Measurements from ENCODE around the gene KLB. TPM values are rescaled to one million over a fixed set of nuclear protein-coding genes. Genes with fewer than 3 reads are reported as not detected.

KLB gene
- total and polyA plus RNA-seq, 9 donors, result under 0.01 to 0.12 (median 0.08) TPM

GRCh38 chr4:39442998-39443397 is 36.3 kb downstream of the KLB start:
- Histone ChIP-seq H3K4me3 (ENCODE audit: low read length) (no peak overlapping the region), H3K9me3 (replicated peaks; ENCODE audit: control insufficient read depth, low read depth, low read length) (no peaks in the 10 kb centered on the region), H3K27ac (ENCODE audit: low read length) (no peak overlapping the region), H3K27me3 (ENCODE audit: control insufficient read depth, insufficient read depth, low read length) (peaks cover 2% of the 10 kb centered on the region), H3K4me1 (ENCODE audit: control insufficient read depth, insufficient read depth, low read length) (peaks cover 9% of the 10 kb centered on the region), H3K36me3 (ENCODE audit: control insufficient read depth, insufficient read depth, low read length) (no peaks in the 10 kb centered on the region)
- no CpG with 5 or more reads among the region's 4 CpGs for WGBS (ENCODE audit: insufficient coverage)
- no peak for DNase-seq

- no peaks in the 10 kb centered on the region for H3K9me3 ChIP-seq (replicated peaks; ENCODE audit: control insufficient read depth, low read depth, low read length)
- no peak for DNase-seq
- H3K36me3 ChIP-seq (ENCODE audit: control insufficient read depth, insufficient read depth, low read length), result peaks cover 6% of the 10 kb centered on the region
- H3K27me3 ChIP-seq (ENCODE audit: control insufficient read depth, insufficient read depth, low read length), result peaks cover 2% of the 10 kb centered on the region
- peak overlapping the region; percentile 35 for H3K4me3 ChIP-seq (ENCODE audit: low read length)
- H3K4me1 ChIP-seq (ENCODE audit: control insufficient read depth, insufficient read depth, low read length), result peaks cover 9% of the 10 kb centered on the region
- 80% methylated on average over 20 of the region's 20 CpGs for WGBS (ENCODE audit: insufficient coverage)
- H3K27ac ChIP-seq (ENCODE audit: low read length), result no peak overlapping the region
Measured at GRCh38 chr4:39446483-39446841, 39.7 kb downstream of the KLB start.

GRCh38 chr4:39446842-39447573 is 40.3 kb downstream of the KLB start:
- Histone ChIP-seq H3K4me1 (ENCODE audit: control insufficient read depth, insufficient read depth, low read length) (peaks cover 9% of the 10 kb centered on the region), H3K9me3 (replicated peaks; ENCODE audit: control insufficient read depth, low read depth, low read length) (no peaks in the 10 kb centered on the region), H3K4me3 (ENCODE audit: low read length) (peak overlapping the region; percentile 35), H3K36me3 (ENCODE audit: control insufficient read depth, insufficient read depth, low read length) (peaks cover 11% of the 10 kb centered on the region), H3K27ac (ENCODE audit: low read length) (no peak overlapping the region), H3K27me3 (ENCODE audit: control insufficient read depth, insufficient read depth, low read length) (peaks cover 2% of the 10 kb centered on the region)
- DNase-seq, result peak; percentile 62
- WGBS (ENCODE audit: insufficient coverage), result 3% methylated on average over 61 of the region's 61 CpGs

- WGBS (ENCODE audit: insufficient coverage), result 57% methylated on average over 1 of the region's 2 CpGs
- no peaks in the 10 kb centered on the region for H3K9me3 ChIP-seq (replicated peaks; ENCODE audit: control insufficient read depth, low read depth, low read length)
- no peak overlapping the region for H3K27ac ChIP-seq (ENCODE audit: low read length)
- H3K4me3 ChIP-seq (ENCODE audit: low read length), result no peak overlapping the region
- H3K27me3 ChIP-seq (ENCODE audit: control insufficient read depth, insufficient read depth, low read length), result peaks cover 2% of the 10 kb centered on the region
- H3K4me1 ChIP-seq (ENCODE audit: control insufficient read depth, insufficient read depth, low read length), result peaks cover 9% of the 10 kb centered on the region
- no peak for DNase-seq
- H3K36me3 ChIP-seq (ENCODE audit: control insufficient read depth, insufficient read depth, low read length), result peaks cover 39% of the 10 kb centered on the region
Measured at GRCh38 chr4:39450618-39451017, 43.9 kb downstream of the KLB start.

GRCh38 chr4:39451423-39452023 is 44.8 kb downstream of the KLB start:
- H3K4me1 ChIP-seq (ENCODE audit: control insufficient read depth, insufficient read depth, low read length), result peaks cover 9% of the 10 kb centered on the region
- H3K9me3 ChIP-seq (replicated peaks; ENCODE audit: control insufficient read depth, low read depth, low read length), result no peaks in the 10 kb centered on the region
- DNase-seq, result no peak
- no CpG with 5 or more reads among the region's 6 CpGs for WGBS (ENCODE audit: insufficient coverage)
- no peak overlapping the region for H3K4me3 ChIP-seq (ENCODE audit: low read length)
- no peak overlapping the region for H3K27ac ChIP-seq (ENCODE audit: low read length)
- H3K36me3 ChIP-seq (ENCODE audit: control insufficient read depth, insufficient read depth, low read length), result peaks cover 46% of the 10 kb centered on the region
- H3K27me3 ChIP-seq (ENCODE audit: control insufficient read depth, insufficient read depth, low read length), result peaks cover 2% of the 10 kb centered on the region

GRCh38 chr4:39452153-39452859 is 45.6 kb downstream of the KLB start:
- Histone ChIP-seq H3K36me3 (ENCODE audit: control insufficient read depth, insufficient read depth, low read length) (peaks cover 54% of the 10 kb centered on the region), H3K4me3 (ENCODE audit: low read length) (no peak overlapping the region), H3K27me3 (ENCODE audit: control insufficient read depth, insufficient read depth, low read length) (peaks cover under 1% of the 10 kb centered on the region), H3K4me1 (ENCODE audit: control insufficient read depth, insufficient read depth, low read length) (peaks cover 7% of the 10 kb centered on the region), H3K27ac (ENCODE audit: low read length) (no peak overlapping the region), H3K9me3 (replicated peaks; ENCODE audit: control insufficient read depth, low read depth, low read length) (no peaks in the 10 kb centered on the region)
- 97% methylated on average over 4 of the region's 6 CpGs for WGBS (ENCODE audit: insufficient coverage)
- no peak for DNase-seq

GRCh38 chr4:39452860-39453587 is 46.3 kb downstream of the KLB start:
- H3K4me3 ChIP-seq (ENCODE audit: low read length), result no peak overlapping the region
- no CpG with 5 or more reads among the region's 11 CpGs for WGBS (ENCODE audit: insufficient coverage)
- no peaks in the 10 kb centered on the region for H3K27me3 ChIP-seq (ENCODE audit: control insufficient read depth, insufficient read depth, low read length)
- no peaks in the 10 kb centered on the region for H3K9me3 ChIP-seq (replicated peaks; ENCODE audit: control insufficient read depth, low read depth, low read length)
- no peak overlapping the region for H3K27ac ChIP-seq (ENCODE audit: low read length)
- peaks cover 8% of the 10 kb centered on the region for H3K4me1 ChIP-seq (ENCODE audit: control insufficient read depth, insufficient read depth, low read length)
- no peak for DNase-seq
- peaks cover 56% of the 10 kb centered on the region for H3K36me3 ChIP-seq (ENCODE audit: control insufficient read depth, insufficient read depth, low read length)

- Histone ChIP-seq H3K4me3 (ENCODE audit: low read length) (no peak overlapping the region), H3K27me3 (ENCODE audit: control insufficient read depth, insufficient read depth, low read length) (no peaks in the 10 kb centered on the region), H3K4me1 (ENCODE audit: control insufficient read depth, insufficient read depth, low read length) (peaks cover 8% of the 10 kb centered on the region), H3K36me3 (ENCODE audit: control insufficient read depth, insufficient read depth, low read length) (peaks cover 55% of the 10 kb centered on the region), H3K9me3 (replicated peaks; ENCODE audit: control insufficient read depth, low read depth, low read length) (no peaks in the 10 kb centered on the region), H3K27ac (ENCODE audit: low read length) (no peak overlapping the region)
- no peak for DNase-seq
- no CpG with 5 or more reads among the region's 2 CpGs for WGBS (ENCODE audit: insufficient coverage)
Measured at GRCh38 chr4:39453738-39454137, 47.0 kb downstream of the KLB start.

- H3K4me3 ChIP-seq (ENCODE audit: low read length), result no peak overlapping the region
- H3K36me3 ChIP-seq (ENCODE audit: control insufficient read depth, insufficient read depth, low read length), result peaks cover 52% of the 10 kb centered on the region
- H3K27me3 ChIP-seq (ENCODE audit: control insufficient read depth, insufficient read depth, low read length), result no peaks in the 10 kb centered on the region
- peaks cover 11% of the 10 kb centered on the region for H3K4me1 ChIP-seq (ENCODE audit: control insufficient read depth, insufficient read depth, low read length)
- H3K9me3 ChIP-seq (replicated peaks; ENCODE audit: control insufficient read depth, low read depth, low read length), result no peaks in the 10 kb centered on the region
- H3K27ac ChIP-seq (ENCODE audit: low read length), result no peak overlapping the region
- WGBS (ENCODE audit: insufficient coverage), result 75% methylated on average over 2 of the region's 6 CpGs
- DNase-seq, result no peak
Measured at GRCh38 chr4:39455486-39455885, 48.8 kb downstream of the KLB start.
